BE2C (cell line): Measurements from ENCODE around the gene MSX2.

ENCODE experiments used
- DNase-seq: peaks from one replicate; pipeline ENCODE4 v3.0.0-alpha.2; 2020
- H3K27me3 ChIP-seq: fragments of 250-450 bp; sonication (Bioruptor Pico); 2 replicates; pipeline ENCODE4 v1.5.1; 2020; ENCODE audit warnings: mild to moderate bottlenecking
- H3K36me3 ChIP-seq: fragments of 250-450 bp; sonication (Bioruptor Pico); 2 replicates; pipeline ENCODE4 v1.5.1; 2020; ENCODE audit warnings: mild to moderate bottlenecking
- H3K4me1 ChIP-seq: fragments of 250-450 bp; sonication (Bioruptor Pico); 2 replicates; pipeline ENCODE4 v1.5.1; 2020
- H3K4me3 ChIP-seq: 2 replicates; pipeline ENCODE4 v1.5.1; 2011; ENCODE audit warnings: low read depth, low read length
- H3K9me3 ChIP-seq: fragments of 250-450 bp; sonication (Bioruptor Pico); 2 replicates; pipeline ENCODE4 v1.5.1; 2020
- CTCF ChIP-seq: IDR thresholded peaks from 2 replicates; pipeline ENCODE4 v1.5.1; 2012; ENCODE audit warnings: mild to moderate bottlenecking, low read depth, low read length

The MSX2 gene

GRCh38 chr5:174694611-174695010 is 29.8 kb upstream of the MSX2 start:
- no peak overlapping the region for H3K4me3 ChIP-seq
- no peaks in the 10 kb centered on the region for H3K27me3 ChIP-seq
- no peaks in the 10 kb centered on the region for H3K36me3 ChIP-seq
- H3K9me3 ChIP-seq = no peaks in the 10 kb centered on the region
- TF ChIP-seq CTCF = no peak
- H3K4me1 ChIP-seq = peaks cover 5% of the 10 kb centered on the region; the same call in 1 of the 2 replicates
- no peak for DNase-seq

GRCh38 chr5:174698156-174698555 is 26.2 kb upstream of the MSX2 start:
- no peak for DNase-seq
- Histone ChIP-seq H3K4me3 (no peak overlapping the region), H3K4me1 (no peaks in the 10 kb centered on the region), H3K36me3 (no peaks in the 10 kb centered on the region), H3K9me3 (no peaks in the 10 kb centered on the region), H3K27me3 (no peaks in the 10 kb centered on the region)
- TF ChIP-seq CTCF = no peak

GRCh38 chr5:174699131-174699530 is 25.3 kb upstream of the MSX2 start:
- Histone ChIP-seq H3K9me3 (no peaks in the 10 kb centered on the region), H3K4me3 (no peak overlapping the region), H3K36me3 (no peaks in the 10 kb centered on the region), H3K27me3 (no peaks in the 10 kb centered on the region), H3K4me1 (no peaks in the 10 kb centered on the region)
- no peak for DNase-seq
- TF ChIP-seq CTCF = no peak

- no peak for DNase-seq
- no peaks in the 10 kb centered on the region for H3K9me3 ChIP-seq
- no peaks in the 10 kb centered on the region for H3K4me1 ChIP-seq
- no peak overlapping the region for H3K4me3 ChIP-seq
- TF ChIP-seq CTCF = no peak
- H3K27me3 ChIP-seq = no peaks in the 10 kb centered on the region
- H3K36me3 ChIP-seq = no peaks in the 10 kb centered on the region
Measured at GRCh38 chr5:174706997-174707572, 17.3 kb upstream of the MSX2 start.

- Histone ChIP-seq H3K9me3 (no peaks in the 10 kb centered on the region), H3K4me1 (no peaks in the 10 kb centered on the region), H3K36me3 (no peaks in the 10 kb centered on the region), H3K4me3 (no peak overlapping the region), H3K27me3 (no peaks in the 10 kb centered on the region)
- TF ChIP-seq CTCF = no peak
- no peak for DNase-seq
Measured at GRCh38 chr5:174707671-174708070, 16.7 kb upstream of the MSX2 start.

GRCh38 chr5:174708476-174709207 is 15.7 kb upstream of the MSX2 start:
- no peaks in the 10 kb centered on the region for H3K27me3 ChIP-seq
- H3K9me3 ChIP-seq = no peaks in the 10 kb centered on the region
- no peak overlapping the region for H3K4me3 ChIP-seq
- DNase-seq = no peak
- H3K36me3 ChIP-seq = no peaks in the 10 kb centered on the region
- no peaks in the 10 kb centered on the region for H3K4me1 ChIP-seq
- no peak for TF ChIP-seq CTCF
